Loucy (cell line): ENCODE results near the gene CACNA1D.

Experiments used
- H2AFZ ChIP-seq: fragments of 200-600 bp; sonication (generic); 2 replicates; pipeline ENCODE4 v1.6.0; 2016; ENCODE audit warnings: antibody characterized with exemption, mild to moderate bottlenecking, low read length, moderate library complexity
- H3F3A ChIP-seq: fragments of 200-600 bp; 2 replicates; pipeline ENCODE4 v1.6.0; 2016; ENCODE audit warnings: antibody characterized with exemption, low read depth, mild to moderate bottlenecking
- H3K27me3 ChIP-seq: fragments of 200-600 bp; sonication (generic); 2 replicates; pipeline ENCODE4 v1.6.1; 2014; ENCODE audit warnings: low read length, mild to moderate bottlenecking; ENCODE audit not compliant: insufficient read depth, poor library complexity, severe bottlenecking
- H3K36me3 ChIP-seq: fragments of 200-600 bp; sonication (generic); 2 replicates; pipeline ENCODE4 v1.6.1; 2016; ENCODE audit warnings: low read length; ENCODE audit not compliant: insufficient read depth
- H3K4me1 ChIP-seq: fragments of 200-600 bp; sonication (generic); 2 replicates; pipeline ENCODE4 v1.5.1; 2014; ENCODE audit warnings: low read length, mild to moderate bottlenecking; ENCODE audit not compliant: insufficient read depth, poor library complexity, severe bottlenecking
- H3K4me2 ChIP-seq: fragments of 200-600 bp; sonication (generic); 2 replicates; pipeline ENCODE4 v1.6.0; 2014; ENCODE audit warnings: antibody characterized with exemption, low read length, low read depth, mild to moderate bottlenecking; ENCODE audit not compliant: poor library complexity, severe bottlenecking
- H3K4me3 ChIP-seq: fragments of 200-600 bp; sonication (generic); 2 replicates; pipeline ENCODE4 v1.5.1; 2014; ENCODE audit warnings: low read length, mild to moderate bottlenecking, mixed read lengths; ENCODE audit not compliant: poor library complexity, severe bottlenecking
- H3K79me2 ChIP-seq: fragments of 200-600 bp; sonication (generic); 2 replicates; pipeline ENCODE4 v1.6.1; 2014; ENCODE audit warnings: low read length; ENCODE audit not compliant: insufficient read depth
- H3K9ac ChIP-seq: fragments of 200-600 bp; sonication (generic); 2 replicates; pipeline ENCODE4 v1.6.0; 2014; ENCODE audit warnings: mild to moderate bottlenecking, low read depth, low read length, moderate library complexity; ENCODE audit not compliant: poor library complexity, severe bottlenecking
- H3K9me2 ChIP-seq: fragments of 200-600 bp; sonication (generic); replicated peaks from 2 replicates; pipeline ENCODE4 v1.6.1; 2016; ENCODE audit warnings: low read depth, low read length, mixed read lengths
- H3K9me3 ChIP-seq: fragments of 200-600 bp; sonication (generic); 2 replicates; pipeline ENCODE4 v1.6.1; 2014; ENCODE audit warnings: mild to moderate bottlenecking, antibody characterized with exemption, low read length, low read depth; ENCODE audit not compliant: insufficient read depth
- H4K20me1 ChIP-seq: fragments of 200-600 bp; sonication (generic); 2 replicates; pipeline ENCODE4 v1.6.0; 2014; ENCODE audit warnings: antibody characterized with exemption, low read length, mild to moderate bottlenecking; ENCODE audit not compliant: insufficient read depth, poor library complexity, severe bottlenecking
- CTCF ChIP-seq: fragments of 200-600 bp; sonication (generic); conservative IDR thresholded peaks from 2 replicates; pipeline ENCODE4 v1.5.1; 2014; ENCODE audit warnings: mild to moderate bottlenecking, antibody characterized with exemption, low read length
- EZH2phosphoT487 ChIP-seq: fragments of 200-600 bp; IDR thresholded peaks from 2 replicates; pipeline ENCODE4 v1.6.1; 2018; ENCODE audit warnings: antibody characterized with exemption, mild to moderate bottlenecking, moderate library complexity, borderline replicate concordance

CACNA1D gene

DNA sequence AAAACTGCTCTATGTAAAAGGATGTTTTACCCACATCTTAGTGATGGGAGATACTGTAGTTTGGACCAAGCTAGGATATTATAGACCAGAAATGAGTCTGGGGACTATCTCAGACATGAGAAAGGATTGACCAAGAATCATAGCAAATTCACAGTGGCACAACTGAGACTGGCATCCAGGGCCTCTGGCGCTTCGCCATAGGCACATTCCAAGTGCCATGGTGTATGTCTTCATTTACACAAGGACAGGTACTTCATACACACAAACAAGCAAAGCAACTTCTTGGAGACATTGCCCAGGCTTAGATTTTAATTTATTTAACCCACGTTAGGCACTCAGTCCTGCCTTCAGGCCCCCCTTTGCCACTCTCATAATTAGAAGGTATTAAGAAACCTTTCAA lies 28.9 kb downstream of the CACNA1D start:
- no peak overlapping the region for H3K4me3 ChIP-seq
- TF ChIP-seq EZH2phosphoT487 (no peak), CTCF (no peak)
- H3K9me2 ChIP-seq: no peaks in the 10 kb centered on the region
- H3K9ac ChIP-seq: no peak overlapping the region
- no peaks in the 10 kb centered on the region for H3K9me3 ChIP-seq
- H2AFZ ChIP-seq: no peak overlapping the region
- H3F3A ChIP-seq: no peaks in the 10 kb centered on the region
- peaks cover 5% of the 10 kb centered on the region for H3K27me3 ChIP-seq
- no peak overlapping the region for H3K4me2 ChIP-seq
- H3K4me1 ChIP-seq: no peaks in the 10 kb centered on the region
- H3K36me3 ChIP-seq: no peaks in the 10 kb centered on the region
- H3K79me2 ChIP-seq: no peaks in the 10 kb centered on the region
- H4K20me1 ChIP-seq: no peaks in the 10 kb centered on the region

GRCh38 chr3:53524566-53524965 lies 30.2 kb downstream of the CACNA1D start:
- Histone ChIP-seq H4K20me1 (no peaks in the 10 kb centered on the region), H3K9me2 (no peaks in the 10 kb centered on the region), H2AFZ (no peak overlapping the region), H3K4me2 (no peak overlapping the region), H3K9ac (no peak overlapping the region), H3K9me3 (no peaks in the 10 kb centered on the region), H3K79me2 (no peaks in the 10 kb centered on the region), H3K4me3 (no peak overlapping the region), H3F3A (no peaks in the 10 kb centered on the region), H3K27me3 (peaks cover 5% of the 10 kb centered on the region), H3K4me1 (no peaks in the 10 kb centered on the region), H3K36me3 (no peaks in the 10 kb centered on the region)
- TF ChIP-seq EZH2phosphoT487 (no peak), CTCF (no peak)

- Histone ChIP-seq H3F3A (no peaks in the 10 kb centered on the region), H3K79me2 (no peaks in the 10 kb centered on the region), H2AFZ (no peak overlapping the region), H3K9me3 (no peaks in the 10 kb centered on the region), H3K4me1 (no peaks in the 10 kb centered on the region), H3K9ac (no peak overlapping the region), H3K9me2 (no peaks in the 10 kb centered on the region), H3K27me3 (peaks cover 5% of the 10 kb centered on the region), H3K4me3 (no peak overlapping the region), H4K20me1 (no peaks in the 10 kb centered on the region), H3K36me3 (no peaks in the 10 kb centered on the region), H3K4me2 (no peak overlapping the region)
- TF ChIP-seq EZH2phosphoT487: no peak
Measured at GRCh38 chr3:53525765-53526703, 31.6 kb downstream of the CACNA1D start.

DNA sequence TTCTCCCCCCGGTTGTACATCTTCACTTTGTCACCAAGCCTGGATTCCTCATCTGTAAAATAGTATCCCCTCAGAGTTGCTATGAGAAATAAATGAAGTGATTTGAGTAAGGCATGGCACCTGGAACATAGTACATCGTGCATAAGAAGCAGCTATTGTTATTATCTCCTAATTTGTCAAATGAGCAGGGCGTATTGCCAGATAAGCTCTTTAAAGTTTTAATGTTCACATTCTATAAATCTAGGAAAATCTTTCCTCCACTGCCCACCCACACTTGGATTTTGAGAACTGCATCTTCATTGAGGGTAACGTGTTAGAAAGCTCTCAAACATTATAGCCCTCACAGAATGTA lies 32.3 kb downstream of the CACNA1D start:
- no peaks in the 10 kb centered on the region for H3K9me2 ChIP-seq
- H3K4me3 ChIP-seq: no peak overlapping the region
- no peaks in the 10 kb centered on the region for H3K4me1 ChIP-seq
- no peaks in the 10 kb centered on the region for H3K36me3 ChIP-seq
- H3K9me3 ChIP-seq: no peaks in the 10 kb centered on the region
- peaks cover 5% of the 10 kb centered on the region for H3K27me3 ChIP-seq
- H3F3A ChIP-seq: no peaks in the 10 kb centered on the region
- no peak for TF ChIP-seq CTCF
- TF ChIP-seq EZH2phosphoT487: no peak
- no peak overlapping the region for H3K9ac ChIP-seq
- no peaks in the 10 kb centered on the region for H4K20me1 ChIP-seq
- no peaks in the 10 kb centered on the region for H3K79me2 ChIP-seq
- no peak overlapping the region for H3K4me2 ChIP-seq
- H2AFZ ChIP-seq: no peak overlapping the region
